Activated CD8-positive, alpha-beta memory T cell treated with anti-CD3 and anti-CD28 coated beads for 1 hour (primary cell): ENCODE measurements around the gene SYNPO2.
"Not testable (repeated sequence)": the region's sequence is repeated elsewhere in the genome, so short reads cannot be mapped to it uniquely, and the experiment has no call there.

Experiments used
- DNase-seq, 2 donors: peaks; one replicate each; pipeline ENCODE4 v3.0.0-alpha.2; 2020; ENCODE audit warnings: low read depth in 1 of 2; ENCODE audit errors: extremely low read depth in 1 of 2

The SYNPO2 gene

GRCh38 chr4:118993333-118993732 is 104.7 kb downstream of the SYNPO2 start:
- DNase-seq: no peak

GRCh38 chr4:118994030-118994429 is 105.4 kb downstream of the SYNPO2 start:
- DNase-seq: no peak

GRCh38 chr4:118995693-118996391 is 107.2 kb downstream of the SYNPO2 start:
- no peak for DNase-seq

- DNase-seq: no peak
These were observed 108.9 kb downstream of the SYNPO2 start for GRCh38 chr4:118997601-118998000.

GRCh38 chr4:118999919-119000318 is 111.3 kb downstream of the SYNPO2 start:
- DNase-seq: no peak

- DNase-seq: no peak
These were observed 111.7 kb downstream of the SYNPO2 start for GRCh38 chr4:119000400-119000799.

- no peak for DNase-seq
These were observed 113.8 kb downstream of the SYNPO2 start for GRCh38 chr4:119002476-119002875.

GRCh38 chr4:119003001-119003400 is 114.3 kb downstream of the SYNPO2 start:
- not testable (repeated sequence) for DNase-seq

- no peak for DNase-seq
These were observed 117.3 kb downstream of the SYNPO2 start for GRCh38 chr4:119005928-119006460.

GRCh38 chr4:119008761-119009160 is 120.1 kb downstream of the SYNPO2 start:
- DNase-seq: no peak

GRCh38 chr4:119010221-119010620 is 121.6 kb downstream of the SYNPO2 start:
- DNase-seq: not testable (repeated sequence)

- DNase-seq: no peak
These were observed 122.4 kb downstream of the SYNPO2 start for GRCh38 chr4:119010909-119011606.

- no peak for DNase-seq
These were observed 122.9 kb downstream of the SYNPO2 start for GRCh38 chr4:119011607-119011988.

- DNase-seq: no peak
These were observed 126.0 kb downstream of the SYNPO2 start for GRCh38 chr4:119014658-119015057.

GRCh38 chr4:119016636-119017035 is 128.0 kb downstream of the SYNPO2 start:
- no peak for DNase-seq

- no peak for DNase-seq
These were observed 129.0 kb downstream of the SYNPO2 start for GRCh38 chr4:119017636-119018035.

- DNase-seq: no peak
These were observed 131.5 kb downstream of the SYNPO2 start for GRCh38 chr4:119020158-119020557.

- not testable (repeated sequence) for DNase-seq
These were observed 133.9 kb downstream of the SYNPO2 start for GRCh38 chr4:119022520-119022919.

GRCh38 chr4:119024102-119024501 is 135.4 kb downstream of the SYNPO2 start:
- DNase-seq: no peak

- DNase-seq: no peak
These were observed 136.8 kb downstream of the SYNPO2 start for GRCh38 chr4:119025420-119025819.

- no peak for DNase-seq
These were observed 137.4 kb downstream of the SYNPO2 start for GRCh38 chr4:119025916-119026661.
